ENCODE data around the gene FOXP2.
"Not testable (repeated sequence)": the region's sequence is repeated elsewhere in the genome, so short reads cannot be mapped to it uniquely, and the experiment has no call there.

FOXP2 gene

GRCh38 chr7:114504586-114504985, 90.0 kb downstream of the FOXP2 start:
- no peak for DNase-seq

- DNase-seq, result no peak
Observed at GRCh38 chr7:114507381-114507780, 92.8 kb downstream of the FOXP2 start.

GRCh38 chr7:114508086-114508485, 93.5 kb downstream of the FOXP2 start:
- DNase-seq, result no peak

GRCh38 chr7:114510824-114511223, 96.2 kb downstream of the FOXP2 start:
- not testable (repeated sequence) for DNase-seq

GRCh38 chr7:114519240-114519639, 104.6 kb downstream of the FOXP2 start:
- DNase-seq, result no peak

- DNase-seq, result no peak
Observed at GRCh38 chr7:114522081-114522480, 107.5 kb downstream of the FOXP2 start.

GRCh38 chr7:114527589-114527988, 113.0 kb downstream of the FOXP2 start:
- DNase-seq, result no peak

- no peak for DNase-seq
Observed at GRCh38 chr7:114530057-114530611, 115.5 kb downstream of the FOXP2 start.

- DNase-seq, result no peak
Observed at GRCh38 chr7:114531326-114531725, 116.7 kb downstream of the FOXP2 start.

- no peak for DNase-seq
Observed at GRCh38 chr7:114533131-114533530, 118.5 kb downstream of the FOXP2 start.

GRCh38 chr7:114534953-114535352, 120.3 kb downstream of the FOXP2 start:
- no peak for DNase-seq

GRCh38 chr7:114539575-114539974, 125.0 kb downstream of the FOXP2 start:
- no peak for DNase-seq

GRCh38 chr7:114540291-114540690, 125.7 kb downstream of the FOXP2 start:
- no peak for DNase-seq

GRCh38 chr7:114547346-114547745, 132.7 kb downstream of the FOXP2 start:
- DNase-seq, result not testable (repeated sequence)

GRCh38 chr7:114548081-114548980, 133.7 kb downstream of the FOXP2 start:
- DNase-seq, result no peak

GRCh38 chr7:114554781-114555537, 140.3 kb downstream of the FOXP2 start:
- DNase-seq, result no peak

- no peak for DNase-seq
Observed at GRCh38 chr7:114567416-114567815, 152.8 kb downstream of the FOXP2 start.

- DNase-seq, result no peak
Observed at GRCh38 chr7:114569220-114569619, 154.6 kb downstream of the FOXP2 start.

GRCh38 chr7:114574384-114574783, 159.8 kb downstream of the FOXP2 start:
- no peak for DNase-seq

GRCh38 chr7:114575098-114575497, 160.5 kb downstream of the FOXP2 start:
- no peak for DNase-seq

- DNase-seq, result not testable (repeated sequence)
Observed at GRCh38 chr7:114580963-114581362, 166.3 kb downstream of the FOXP2 start.

GRCh38 chr7:114588506-114588905, 173.9 kb downstream of the FOXP2 start:
- DNase-seq, result no peak

- no peak for DNase-seq
Observed at GRCh38 chr7:114589436-114589835, 174.8 kb downstream of the FOXP2 start.

GRCh38 chr7:114590298-114590697, 175.7 kb downstream of the FOXP2 start:
- no peak for DNase-seq

Measured in midbrain (tissue), 1 donor.